Esophagus muscularis mucosa (tissue), 4 donors: ENCODE data around the gene LOXL1. TPM values are rescaled to one million over a fixed set of nuclear protein-coding genes. Genes with fewer than 3 reads are reported as not detected.

Source experiments
- DNase-seq: peaks from one replicate; pipeline ENCODE4 v3.0.0-alpha.2; 2017; ENCODE audit errors: extremely low spot score
- H3K27ac ChIP-seq, 4 donors: fragments of 200-600 bp; sonication (generic); replicated peaks in 1 of 4; 1 replicate in 3 of 4; 2 replicates in 1 of 4; pipeline ENCODE4 v1.5.1; 2016 to 2019; ENCODE audit warnings: mild to moderate bottlenecking in 1 of 4
- H3K27me3 ChIP-seq, 4 donors: fragments of 200-600 bp; sonication (generic); one replicate each; pipeline versions ENCODE4 v1.5.1 to v1.6.0; 2016 to 2019
- H3K36me3 ChIP-seq, 4 donors: fragments of 200-600 bp; sonication (generic); one replicate each; pipeline ENCODE4 v1.5.1; 2016 to 2019
- H3K4me1 ChIP-seq, 4 donors: fragments of 200-600 bp; sonication (generic); one replicate each; pipeline ENCODE4 v1.5.1; 2016 to 2019
- H3K4me3 ChIP-seq, 4 donors: fragments of 200-600 bp; sonication (generic); 1 replicate in 2 of 4; 2 replicates in 2 of 4; pipeline ENCODE4 v1.5.1; 2016 to 2019; ENCODE audit warnings: mild to moderate bottlenecking in 4 of 4, moderate library complexity in 1 of 4
- H3K9me3 ChIP-seq, 4 donors: fragments of 200-600 bp; sonication (generic); 1 replicate in 3 of 4; 2 replicates in 1 of 4; pipeline ENCODE4 v1.5.1; 2016 to 2019
- EP300 ChIP-seq: sonication (generic); formaldehyde crosslinking; IDR thresholded peaks from one replicate; pipeline ENCODE4 v1.6.1; 2017; ENCODE audit warnings: antibody characterized with exemption
- POLR2A ChIP-seq: fragments of 450-650 bp; IDR thresholded peaks from one replicate; pipeline ENCODE4 v1.6.1; 2017; ENCODE audit warnings: antibody characterized with exemption, moderate library complexity, mild to moderate bottlenecking, low read depth
- POLR2AphosphoS5 ChIP-seq, 2 donors: sonication (generic); formaldehyde crosslinking; IDR thresholded peaks; one replicate each; pipeline ENCODE4 v1.6.1; 2017; ENCODE audit warnings: antibody characterized with exemption in 2 of 2
- WGBS: methylation state at CpG from one replicate; pipeline ENCODE4 v1.1.5; 2018; 5-methylcytosine and 5-hydroxymethylcytosine counted together
- intact Hi-C: fragments of 100-400 bp; cut with DNase I; formaldehyde crosslinking; loops from one replicate; pipeline ENCODE4 v1.15.1; 2023
- total RNA-seq, 4 donors: library from RNA; depleted of rRNA; stranded (reverse); fragments of >200 nt; gene quantifications; one replicate each; pipeline versions ENCODE4 v1.1.0 to v1.2.1, GENCODE V29; 2016
- TF ChIP-seq, protein P1 (sequence below), 3 experiments: fragments of 200-600 bp in 2 of 3; fragments of 450-650 bp in 1 of 3; sonication (generic) in 2 of 3; IDR thresholded peaks; one replicate each; pipeline ENCODE4 v1.5.1; 2017 to 2019; ENCODE audit warnings: antibody characterized with exemption in 3 of 3, mild to moderate bottlenecking in 2 of 3, moderate library complexity in 1 of 3

Gene LOXL1
- total RNA-seq, 4 donors from 2014 or later, result 19.7 to 84.3 (median 39.1) TPM

GRCh38 chr15:73914145-73914544 is 12.1 kb upstream of the LOXL1 start:
- no peaks in the 10 kb centered on the region for H3K27me3 ChIP-seq
- no peak for TF ChIP-seq EP300
- intact Hi-C loops, result no loop called here

DNA sequence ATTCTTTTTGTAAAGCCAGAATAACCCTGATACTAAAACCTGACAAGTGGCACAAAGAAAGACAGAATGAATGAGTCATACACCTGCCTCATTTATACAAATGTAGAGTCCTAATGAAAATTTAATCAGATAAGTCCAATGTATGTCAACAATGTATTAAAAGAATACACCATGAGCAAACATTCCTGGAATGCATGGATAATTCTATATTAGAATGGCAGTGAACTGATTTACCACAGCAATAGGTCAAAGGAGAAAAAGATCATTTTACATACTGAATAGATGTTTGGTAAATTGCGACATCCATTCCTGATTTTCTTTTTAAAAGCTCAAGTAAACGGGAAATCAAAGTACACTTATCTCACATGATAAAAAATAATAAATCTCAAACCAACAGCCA is 11.2 kb upstream of the LOXL1 start:
- peaks cover 0 to under 1% (median 0%) of the 10 kb centered on the region in 4 donors for H3K4me1 ChIP-seq
- intact Hi-C loops, result no loop called here
- no peak overlapping the region for H3K27ac ChIP-seq
- peaks cover 0 to 6% (median 0%) of the 10 kb centered on the region in 4 donors for H3K36me3 ChIP-seq
- DNase-seq, result no peak
- no peaks in the 10 kb centered on the region for H3K9me3 ChIP-seq
- no peak for TF ChIP-seq POLR2AphosphoS5 (IDR thresholded peaks at IDR 0.05)
- TF ChIP-seq, protein P1, sequence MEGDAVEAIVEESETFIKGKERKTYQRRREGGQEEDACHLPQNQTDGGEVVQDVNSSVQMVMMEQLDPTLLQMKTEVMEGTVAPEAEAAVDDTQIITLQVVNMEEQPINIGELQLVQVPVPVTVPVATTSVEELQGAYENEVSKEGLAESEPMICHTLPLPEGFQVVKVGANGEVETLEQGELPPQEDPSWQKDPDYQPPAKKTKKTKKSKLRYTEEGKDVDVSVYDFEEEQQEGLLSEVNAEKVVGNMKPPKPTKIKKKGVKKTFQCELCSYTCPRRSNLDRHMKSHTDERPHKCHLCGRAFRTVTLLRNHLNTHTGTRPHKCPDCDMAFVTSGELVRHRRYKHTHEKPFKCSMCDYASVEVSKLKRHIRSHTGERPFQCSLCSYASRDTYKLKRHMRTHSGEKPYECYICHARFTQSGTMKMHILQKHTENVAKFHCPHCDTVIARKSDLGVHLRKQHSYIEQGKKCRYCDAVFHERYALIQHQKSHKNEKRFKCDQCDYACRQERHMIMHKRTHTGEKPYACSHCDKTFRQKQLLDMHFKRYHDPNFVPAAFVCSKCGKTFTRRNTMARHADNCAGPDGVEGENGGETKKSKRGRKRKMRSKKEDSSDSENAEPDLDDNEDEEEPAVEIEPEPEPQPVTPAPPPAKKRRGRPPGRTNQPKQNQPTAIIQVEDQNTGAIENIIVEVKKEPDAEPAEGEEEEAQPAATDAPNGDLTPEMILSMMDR (IDR thresholded peaks at IDR 0.05), result no peak
- 92% methylated on average over 2 of the region's 2 CpGs for WGBS
- H3K27me3 ChIP-seq, result no peaks in the 10 kb centered on the region
- H3K4me3 ChIP-seq, result no peak overlapping the region

More at GRCh38 chr15:73914145-73914544, 12.1 kb upstream of the LOXL1 start:
- Histone ChIP-seq H3K9me3 (no peaks in the 10 kb centered on the region), H3K27ac (no peak overlapping the region), H3K4me1 (no peaks in the 10 kb centered on the region), H3K36me3 (peaks cover 0 to 6% (median 0%) of the 10 kb centered on the region in 4 donors), H3K4me3 (no peak overlapping the region)
- no peak for DNase-seq
- WGBS, result 66% methylated on average over 3 of the region's 3 CpGs

- intact Hi-C loops, result no loop called here
- WGBS, result 98% methylated on average over 3 of the region's 3 CpGs
- Histone ChIP-seq H3K36me3 (peaks cover 0 to 6% (median 0%) of the 10 kb centered on the region in 4 donors), H3K27me3 (no peaks in the 10 kb centered on the region), H3K4me1 (peaks cover 30 to 37% (median 35%) of the 10 kb centered on the region in 4 donors), H3K4me3 (no peak overlapping the region), H3K27ac (no peak overlapping the region), H3K9me3 (no peaks in the 10 kb centered on the region)
- DNase-seq, result no peak
- TF ChIP-seq, protein P1 (IDR thresholded peaks at IDR 0.05), result no peak
- TF ChIP-seq EP300 (no peak), POLR2A (no peak), POLR2AphosphoS5 (IDR thresholded peaks at IDR 0.05) (no peak)
These were observed 7.5 kb upstream of the LOXL1 start for GRCh38 chr15:73918784-73919183.

- no peaks in the 10 kb centered on the region for H3K27me3 ChIP-seq
- WGBS, result 90% methylated on average over 5 of the region's 6 CpGs
- no peak overlapping the region for H3K27ac ChIP-seq
- H3K4me3 ChIP-seq, result no peak overlapping the region
- peaks cover 0 to 6% (median 0%) of the 10 kb centered on the region in 4 donors for H3K36me3 ChIP-seq
- intact Hi-C loops, result no loop called here
- DNase-seq, result no peak
- no peak for TF ChIP-seq EP300
- TF ChIP-seq POLR2AphosphoS5 (IDR thresholded peaks at IDR 0.05), result no peak
- TF ChIP-seq, protein P1 (IDR thresholded peaks at IDR 0.05), result no peak
- TF ChIP-seq POLR2A, result no peak
- H3K4me1 ChIP-seq, result peaks cover 39 to 46% (median 45%) of the 10 kb centered on the region in 4 donors
- no peaks in the 10 kb centered on the region for H3K9me3 ChIP-seq
These were observed 6.6 kb upstream of the LOXL1 start for GRCh38 chr15:73919706-73920105.

DNA sequence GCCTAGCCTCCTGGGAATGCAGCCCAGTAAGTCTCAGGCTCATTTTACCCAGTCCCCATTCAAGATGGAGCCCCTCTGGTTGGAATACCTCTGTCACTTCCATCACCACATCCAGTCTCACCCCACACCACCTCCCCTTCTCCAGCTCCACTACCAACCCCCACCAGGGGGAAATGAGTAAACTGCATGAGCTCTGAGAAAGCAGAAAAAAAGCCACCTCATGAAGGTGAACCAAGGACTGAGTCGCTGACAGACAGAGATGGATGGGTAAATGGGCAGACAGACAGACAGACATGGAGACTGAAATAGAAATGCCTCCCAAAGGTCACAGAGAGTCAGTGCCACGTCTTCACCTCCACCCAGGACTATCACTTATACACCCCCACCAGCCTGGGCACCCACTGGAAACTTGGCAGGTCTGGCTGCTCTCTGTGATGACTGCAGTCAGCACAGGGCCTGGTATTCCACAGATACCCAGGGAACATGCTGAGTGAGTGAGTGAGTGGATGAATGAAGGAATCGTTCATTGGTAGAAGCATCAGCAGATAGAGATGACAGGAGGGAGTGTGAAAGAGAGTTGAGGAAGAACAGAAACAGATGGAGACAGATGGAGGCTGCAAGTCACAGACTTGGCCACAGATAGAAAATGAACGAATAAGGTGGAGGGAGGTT is 4.9 kb upstream of the LOXL1 start:
- intact Hi-C loops, result no loop called here
- Histone ChIP-seq H3K27me3 (no peaks in the 10 kb centered on the region), H3K9me3 (no peaks in the 10 kb centered on the region), H3K27ac (peak overlapping the region; percentile 92 to 96 (median 94)), H3K4me1 (peaks cover 56 to 63% (median 61%) of the 10 kb centered on the region in 4 donors), H3K36me3 (peaks cover 0 to 6% (median 0%) of the 10 kb centered on the region in 4 donors), H3K4me3 (no peak overlapping the region)
- TF ChIP-seq POLR2AphosphoS5 (IDR thresholded peaks at IDR 0.05), result no peak
- no peak for TF ChIP-seq EP300
- no peak for TF ChIP-seq POLR2A
- TF ChIP-seq, protein P1 (IDR thresholded peaks at IDR 0.05), result no peak
- WGBS, result 47% methylated on average over 3 of the region's 4 CpGs
- DNase-seq, result no peak
